T-helper 9 cell (primary cell): ENCODE results near the gene BTG2.
"Not testable (repeated sequence)": the region's sequence is repeated elsewhere in the genome, so short reads cannot be mapped to it uniquely, and the experiment has no call there.

Experiments
- DNase-seq: peaks from one replicate; pipeline ENCODE4 v3.0.0-alpha.2; 2020

BTG2 gene

GRCh38 chr1:203296460-203297073, 8.8 kb upstream of the BTG2 start:
- DNase-seq: no peak

- no peak for DNase-seq
These were observed 6.2 kb upstream of the BTG2 start for GRCh38 chr1:203299169-203299568.

GRCh38 chr1:203299719-203300429, 5.4 kb upstream of the BTG2 start:
- not testable (repeated sequence) for DNase-seq

- no peak for DNase-seq
These were observed 4.6 kb upstream of the BTG2 start for GRCh38 chr1:203300441-203301330.

- DNase-seq: no peak
These were observed 4.0 kb upstream of the BTG2 start for GRCh38 chr1:203301331-203301668.

GRCh38 chr1:203302456-203302855, 2.9 kb upstream of the BTG2 start:
- DNase-seq: no peak

GRCh38 chr1:203302894-203303293, 2.4 kb upstream of the BTG2 start:
- no peak for DNase-seq

- no peak for DNase-seq
These were observed 864 bp upstream of the BTG2 start for GRCh38 chr1:203304391-203304918.

- no peak for DNase-seq
These were observed 430 bp downstream of the BTG2 start for GRCh38 chr1:203305809-203306088.

- no peak for DNase-seq
These were observed 1.0 kb downstream of the BTG2 start for GRCh38 chr1:203306089-203306964.

GRCh38 chr1:203306965-203307541, 1.7 kb downstream of the BTG2 start:
- DNase-seq: no peak

GRCh38 chr1:203307641-203308126, 2.4 kb downstream of the BTG2 start:
- no peak for DNase-seq

- DNase-seq: no peak
These were observed 3.1 kb downstream of the BTG2 start for GRCh38 chr1:203308328-203308922.

GRCh38 chr1:203308923-203309331, 3.6 kb downstream of the BTG2 start:
- no peak for DNase-seq

- no peak for DNase-seq
These were observed 6.3 kb downstream of the BTG2 start for GRCh38 chr1:203311368-203312301.

- DNase-seq: not testable (repeated sequence)
These were observed 8.9 kb downstream of the BTG2 start for GRCh38 chr1:203314025-203314759.

GRCh38 chr1:203316626-203317093, 11.3 kb downstream of the BTG2 start:
- DNase-seq: no peak

- DNase-seq: no peak
These were observed 12.3 kb downstream of the BTG2 start for GRCh38 chr1:203317429-203318228.

GRCh38 chr1:203318229-203318517, 12.9 kb downstream of the BTG2 start:
- no peak for DNase-seq
